Kidney tubule cell (primary cell): ENCODE data around the gene PTTG1IP.

Experiments
- DNase-seq: peaks from one replicate; pipeline ENCODE4 v3.0.0-alpha.2; 2018; ENCODE audit warnings: low spot score

Gene PTTG1IP

GRCh38 chr21:44908908-44909307 is 35.4 kb upstream of the PTTG1IP start:
- no peak for DNase-seq

- DNase-seq = no peak
Observed at GRCh38 chr21:44907966-44908895, 34.7 kb upstream of the PTTG1IP start.

- DNase-seq = no peak
Observed at GRCh38 chr21:44907225-44907965, 33.9 kb upstream of the PTTG1IP start.

GRCh38 chr21:44905728-44906090 is 32.2 kb upstream of the PTTG1IP start:
- DNase-seq = no peak

GRCh38 chr21:44905016-44905727 is 31.7 kb upstream of the PTTG1IP start:
- DNase-seq = no peak

GRCh38 chr21:44904141-44904923 is 30.8 kb upstream of the PTTG1IP start:
- DNase-seq = no peak

- no peak for DNase-seq
Observed at GRCh38 chr21:44903689-44904088, 30.2 kb upstream of the PTTG1IP start.

- DNase-seq = no peak
Observed at GRCh38 chr21:44903050-44903685, 29.7 kb upstream of the PTTG1IP start.

GRCh38 chr21:44902268-44903049 is 29.0 kb upstream of the PTTG1IP start:
- no peak for DNase-seq

- no peak for DNase-seq
Observed at GRCh38 chr21:44901391-44902074, 28.0 kb upstream of the PTTG1IP start.

- DNase-seq = no peak
Observed at GRCh38 chr21:44900559-44901251, 27.2 kb upstream of the PTTG1IP start.

- DNase-seq = no peak
Observed at GRCh38 chr21:44899768-44900558, 26.5 kb upstream of the PTTG1IP start.

GRCh38 chr21:44898851-44899767 is 25.6 kb upstream of the PTTG1IP start:
- no peak for DNase-seq

GRCh38 chr21:44898011-44898488 is 24.6 kb upstream of the PTTG1IP start:
- DNase-seq = no peak

- no peak for DNase-seq
Observed at GRCh38 chr21:44897326-44898010, 24.0 kb upstream of the PTTG1IP start.

- DNase-seq = no peak
Observed at GRCh38 chr21:44896561-44897286, 23.2 kb upstream of the PTTG1IP start.
